Stimulated activated CD4-positive, alpha-beta T cell treated with anti-CD3 and anti-CD28 coated beads, Interleukin-2, amount 100 ng/mL, for 4 hours (primary cell): ENCODE measurements around the gene LTC4S.

Source experiments
- DNase-seq: peaks from one replicate; pipeline ENCODE4 v3.0.0-alpha.2; 2020; ENCODE audit warnings: low read depth

LTC4S gene

DNA sequence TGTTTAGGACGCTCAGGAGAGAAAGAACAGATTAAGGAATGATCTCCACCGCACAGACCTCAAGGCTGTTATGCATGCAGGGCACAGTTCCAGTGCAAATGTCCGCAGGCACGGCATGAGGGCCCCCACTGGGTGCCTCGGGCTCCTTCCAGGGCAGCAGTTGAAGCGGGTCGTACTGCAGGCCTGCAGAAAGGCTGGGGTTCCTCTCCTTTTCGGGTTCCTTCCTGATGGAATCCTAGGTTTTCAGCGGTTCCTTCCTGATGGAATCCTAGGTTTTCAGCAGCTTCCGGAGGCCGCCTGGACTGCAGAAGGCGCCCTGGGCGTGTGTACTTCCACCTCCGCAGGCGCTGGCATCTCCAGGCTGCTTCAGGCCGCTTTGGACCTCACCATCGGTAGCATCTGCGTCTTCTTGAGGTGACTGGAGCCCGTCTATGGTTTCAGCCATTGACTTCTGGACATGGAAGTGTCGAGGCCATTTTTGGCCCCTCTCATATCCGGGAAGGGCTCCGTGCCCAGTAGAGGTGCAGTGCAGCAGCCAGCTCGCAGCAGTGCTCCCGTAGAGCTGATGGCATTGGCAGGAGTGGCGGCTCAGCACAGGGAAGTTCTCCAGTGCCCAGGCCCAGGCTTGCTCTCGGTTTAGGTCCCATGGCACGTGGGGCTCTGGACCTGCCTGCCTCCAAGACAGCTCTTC lies 18.5 kb downstream of the LTC4S start:
- DNase-seq: no peak

GRCh38 chr5:179812997-179813607 lies 19.3 kb downstream of the LTC4S start:
- no peak for DNase-seq

DNA sequence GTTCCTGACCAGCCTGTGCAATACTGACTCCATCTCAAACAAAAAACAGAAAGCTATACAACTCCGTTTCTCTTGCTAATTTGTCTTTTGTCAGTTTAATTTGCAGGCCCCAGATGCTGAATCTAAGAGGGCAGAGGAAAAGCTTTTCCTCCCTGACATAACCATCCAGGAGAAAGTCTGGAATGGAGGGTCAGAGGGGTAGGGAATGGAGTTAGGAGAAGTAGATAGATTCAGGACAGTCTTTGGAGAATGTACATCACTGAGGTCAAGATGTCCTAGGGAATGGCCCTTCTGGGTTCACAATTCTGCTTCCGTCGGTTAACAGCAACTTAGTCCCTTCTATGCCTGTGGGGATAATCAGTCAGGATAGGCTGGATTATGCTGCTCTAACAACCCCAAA lies 20.3 kb downstream of the LTC4S start:
- no peak for DNase-seq

DNA sequence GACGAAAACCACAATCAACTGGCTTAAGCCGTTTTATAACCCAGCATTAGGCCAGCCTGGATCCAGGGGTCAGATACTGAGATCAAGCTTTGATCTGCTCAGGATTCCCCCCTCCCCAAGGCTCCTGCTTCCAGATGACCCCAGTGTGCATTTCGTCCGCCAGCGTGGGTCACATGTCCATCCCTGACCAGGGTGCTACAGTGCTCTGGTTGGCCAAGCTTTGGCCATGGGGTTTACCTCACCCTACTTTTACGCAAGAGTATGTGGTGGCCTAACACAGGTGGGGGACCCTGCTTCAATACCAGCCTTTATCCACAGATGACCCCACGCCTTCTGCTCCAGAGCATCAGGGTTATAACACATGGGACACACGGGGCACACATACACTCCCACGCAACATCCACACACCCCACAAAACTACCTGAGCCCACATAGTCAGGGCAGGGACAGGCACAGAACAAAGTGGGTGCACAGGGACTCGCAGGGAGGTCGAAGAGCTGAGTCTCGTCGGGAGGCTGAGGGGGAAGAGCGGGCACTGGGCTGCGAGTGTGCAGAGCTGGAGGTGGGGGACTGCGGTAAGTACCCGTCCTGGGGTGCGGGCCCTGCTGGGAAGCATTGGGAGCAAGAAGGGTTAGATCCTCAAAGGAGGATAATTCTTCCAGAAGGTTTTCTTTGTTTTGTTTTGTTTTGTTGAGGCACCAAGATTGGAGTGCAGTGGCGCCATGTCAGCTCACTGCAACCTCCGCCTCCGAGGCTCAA lies 21.9 kb downstream of the LTC4S start:
- no peak for DNase-seq

- DNase-seq: no peak
Measured at GRCh38 chr5:179816401-179816795, 22.6 kb downstream of the LTC4S start.

GRCh38 chr5:179816796-179817469 lies 23.1 kb downstream of the LTC4S start:
- DNase-seq: no peak

- DNase-seq: no peak
Measured at GRCh38 chr5:179817470-179817840, 23.7 kb downstream of the LTC4S start.

DNA sequence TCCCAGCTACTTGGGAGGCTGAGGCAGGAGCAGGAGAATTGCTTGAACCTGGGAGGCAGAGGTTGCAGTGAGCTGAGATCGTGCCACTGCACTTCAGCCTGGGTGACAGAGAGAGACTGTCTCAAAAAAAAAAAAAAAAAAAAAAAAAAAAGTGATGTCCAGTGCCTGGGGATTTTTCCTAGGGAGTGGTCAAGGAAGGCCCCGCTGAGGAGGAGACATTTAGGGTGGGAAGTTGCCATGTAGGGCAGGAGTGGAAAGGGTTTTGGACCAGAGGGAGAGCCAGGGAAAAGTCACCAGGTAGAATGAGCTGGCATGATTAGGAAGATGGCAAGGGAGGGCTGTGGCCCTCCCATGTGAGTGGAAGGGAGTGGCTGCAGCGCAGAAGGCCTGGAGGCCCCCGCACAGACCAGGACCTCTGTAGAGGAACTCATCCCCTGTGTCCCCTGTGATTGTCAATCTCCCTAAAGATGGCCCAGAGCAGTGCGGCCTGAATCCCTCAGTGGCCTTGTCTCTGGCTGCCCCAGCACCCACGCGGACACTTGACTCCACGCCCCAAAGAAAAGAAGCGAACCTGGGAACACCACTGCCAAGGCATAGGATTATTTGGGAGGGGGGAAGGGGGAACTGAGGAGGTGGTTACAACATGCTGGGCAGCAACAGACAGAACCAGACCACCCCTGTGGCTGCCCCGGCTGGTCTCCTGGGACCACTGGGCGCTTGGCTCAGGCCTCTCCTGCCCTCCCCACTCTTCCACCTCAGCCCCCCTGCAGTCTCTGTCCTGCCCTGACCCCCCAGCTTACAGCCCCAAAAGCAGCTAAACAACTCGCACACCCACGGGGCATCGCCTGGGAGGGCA lies 24.3 kb downstream of the LTC4S start:
- DNase-seq: no peak

DNA sequence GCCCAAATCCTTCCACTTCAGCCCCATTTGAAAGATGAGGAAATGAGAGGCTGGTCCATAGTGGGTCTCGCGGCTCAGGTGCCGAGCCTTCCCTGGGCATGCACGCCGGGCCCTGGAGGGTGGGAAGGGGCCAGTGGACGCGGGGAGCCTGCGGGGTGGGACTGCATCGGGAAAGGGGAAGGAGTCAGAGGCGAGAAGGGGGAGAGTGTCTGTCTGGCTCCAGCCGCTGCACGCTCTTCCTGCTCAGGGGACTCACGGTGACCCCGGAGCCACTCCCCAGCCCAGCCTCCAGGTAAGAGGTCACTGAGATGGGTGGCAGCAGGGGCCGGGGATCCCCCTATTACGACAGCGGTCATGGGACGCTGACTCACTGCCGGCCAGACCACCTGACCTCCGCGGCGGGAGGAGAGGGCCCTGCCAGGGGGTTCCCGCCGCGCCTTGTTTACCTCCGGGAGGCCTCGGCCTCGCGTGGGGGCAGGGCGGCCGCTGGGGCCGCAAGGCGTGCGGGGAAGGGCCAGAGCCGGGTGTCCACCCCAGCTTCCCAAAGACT lies 25.0 kb downstream of the LTC4S start:
- DNase-seq: peak; percentile 62

DNA sequence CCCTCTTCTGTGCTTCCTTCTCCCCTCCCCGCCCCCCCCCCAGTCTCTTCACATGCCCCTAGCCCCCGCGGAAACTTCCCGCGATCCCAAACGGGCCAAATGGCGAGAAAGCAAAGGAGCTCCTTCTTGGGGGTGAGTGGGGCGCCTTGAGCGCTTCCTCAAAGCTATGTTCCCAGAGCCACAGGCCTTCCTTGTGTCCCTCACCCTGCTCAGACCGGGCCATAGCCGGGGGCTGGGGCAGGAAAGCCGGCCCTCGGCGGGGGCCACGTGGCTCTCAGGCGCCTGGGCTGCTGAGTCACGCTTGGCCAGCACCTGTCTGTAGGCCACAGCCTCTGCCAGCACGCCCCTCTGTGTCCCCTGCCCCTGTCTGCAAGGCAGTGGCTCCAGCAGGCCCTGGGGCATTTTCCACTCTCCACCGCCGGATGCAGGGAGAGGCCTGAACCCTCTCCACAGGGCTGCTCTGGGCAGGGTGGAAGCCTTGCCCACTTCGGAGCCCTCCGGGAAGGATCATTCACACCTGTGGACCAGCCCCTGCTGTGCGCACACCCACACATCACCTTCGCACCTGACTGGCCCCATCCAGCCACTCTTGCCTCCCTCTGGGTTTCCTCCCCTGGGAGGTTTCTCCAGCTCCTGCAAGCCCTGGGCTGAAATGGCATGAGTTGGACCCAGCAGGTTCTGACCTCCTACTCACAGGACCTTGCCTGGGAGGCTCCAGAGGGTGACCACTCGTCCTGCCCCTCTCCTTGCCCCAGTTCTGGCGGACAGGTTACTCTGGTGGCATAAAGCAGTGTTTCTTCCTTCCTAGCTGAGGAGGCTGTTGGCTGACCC lies 25.7 kb downstream of the LTC4S start:
- DNase-seq: peak; percentile 21

DNA sequence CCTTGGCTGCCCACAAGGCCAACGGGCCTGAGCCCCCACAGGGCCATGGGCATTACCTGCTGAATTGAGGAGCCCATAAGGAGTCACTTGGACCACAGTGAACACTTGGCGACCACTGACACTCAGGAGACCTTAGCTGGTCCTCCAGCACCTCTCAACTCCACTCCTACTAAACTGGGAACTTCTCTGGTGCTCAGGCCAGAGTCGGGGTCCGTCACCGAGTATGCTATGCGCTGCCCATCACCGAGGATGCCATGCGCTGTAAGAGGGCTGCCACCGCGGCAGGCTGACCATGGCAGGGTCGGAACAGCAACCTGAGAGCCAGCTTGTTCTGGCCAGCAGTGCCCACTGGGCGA lies 26.3 kb downstream of the LTC4S start:
- no peak for DNase-seq

- DNase-seq: peak; percentile 63
Measured at GRCh38 chr5:179820483-179821297, 26.9 kb downstream of the LTC4S start, which contains the start of gene SQSTM1. SQSTM1 (plus strand) TSS chr5:179820905; CDS start chr5:179820937, 32 bp downstream.

DNA sequence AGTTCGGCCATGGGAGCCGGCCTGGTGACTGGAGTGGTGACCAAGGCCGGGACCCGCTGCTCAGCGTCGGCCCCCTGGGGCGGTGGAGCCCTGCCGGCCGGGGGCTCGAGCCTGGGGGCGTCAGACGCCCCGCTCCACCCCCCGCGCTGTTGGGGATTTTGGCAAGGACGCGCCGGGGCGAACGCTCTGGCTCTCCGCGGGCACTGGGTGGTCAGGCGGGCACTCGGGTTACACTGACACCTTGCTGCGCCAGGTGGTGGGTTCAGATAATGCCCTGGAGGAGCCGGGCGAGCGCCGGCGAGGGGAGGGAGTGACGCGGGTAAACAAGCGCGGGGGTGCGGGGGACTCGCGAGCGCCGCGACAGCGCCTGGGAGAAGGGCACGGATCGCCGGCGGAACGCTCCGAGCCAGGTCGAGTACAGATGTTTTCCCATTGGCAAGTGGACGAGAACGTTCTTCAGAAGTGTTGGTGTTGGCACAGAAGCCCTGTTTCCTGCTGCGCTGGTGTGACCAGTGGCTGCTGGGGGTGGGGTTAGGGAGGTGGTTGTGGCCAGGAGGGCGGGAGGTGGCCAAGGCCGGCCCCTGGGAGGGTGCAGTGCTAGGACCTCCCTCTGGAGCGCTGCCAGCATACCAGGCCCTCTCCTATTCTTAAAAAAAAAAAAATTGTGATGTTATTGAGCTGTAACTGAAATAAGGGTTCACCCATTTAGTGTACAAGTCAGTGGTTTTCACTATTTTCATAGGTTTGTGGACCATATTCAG lies 27.7 kb downstream of the LTC4S start:
- DNase-seq: peak; percentile 60

DNA sequence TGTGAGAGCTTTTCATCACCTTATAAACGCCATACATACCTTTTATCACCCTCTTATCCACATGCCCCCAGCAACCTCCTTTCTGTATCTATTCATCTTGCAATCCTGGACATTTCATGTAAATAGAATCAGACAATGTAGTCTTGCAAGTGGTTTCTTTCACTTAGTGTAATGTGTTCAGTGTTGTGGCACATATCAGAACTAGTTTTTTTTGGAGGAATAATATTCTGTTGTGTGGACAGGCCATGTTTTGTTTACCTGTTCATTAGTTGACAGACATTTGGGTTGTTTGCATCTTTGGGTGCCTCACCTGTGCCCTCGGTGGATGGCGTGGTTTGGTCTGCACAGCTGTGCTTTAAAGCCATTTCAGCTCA lies 28.3 kb downstream of the LTC4S start:
- no peak for DNase-seq

DNA sequence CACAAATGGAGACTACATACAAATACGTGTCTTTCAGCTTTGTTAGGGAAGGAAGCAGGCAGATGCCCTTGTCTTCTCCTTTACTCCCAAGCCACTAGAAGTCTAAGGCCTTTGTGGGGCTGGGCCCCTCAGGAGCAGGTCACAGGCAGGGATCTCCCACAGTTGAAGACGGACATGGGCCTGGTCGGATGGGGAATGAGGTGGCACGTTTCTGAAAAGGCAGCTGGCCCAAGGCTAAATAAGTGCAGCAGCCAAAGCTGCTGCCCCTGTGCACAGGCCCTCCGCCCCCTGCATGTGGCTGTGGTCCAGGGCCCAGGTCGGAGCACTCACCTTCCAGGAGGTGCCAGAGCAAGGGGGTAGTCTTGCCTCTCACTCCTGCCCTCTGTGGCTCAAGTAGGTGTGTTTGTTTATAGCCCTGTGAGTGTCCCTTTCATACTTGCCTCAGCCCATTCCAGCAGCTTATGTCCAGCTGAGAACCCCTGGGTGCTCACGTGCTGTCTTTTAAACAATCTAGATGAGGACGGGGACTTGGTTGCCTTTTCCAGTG lies 28.7 kb downstream of the LTC4S start:
- DNase-seq: no peak

DNA sequence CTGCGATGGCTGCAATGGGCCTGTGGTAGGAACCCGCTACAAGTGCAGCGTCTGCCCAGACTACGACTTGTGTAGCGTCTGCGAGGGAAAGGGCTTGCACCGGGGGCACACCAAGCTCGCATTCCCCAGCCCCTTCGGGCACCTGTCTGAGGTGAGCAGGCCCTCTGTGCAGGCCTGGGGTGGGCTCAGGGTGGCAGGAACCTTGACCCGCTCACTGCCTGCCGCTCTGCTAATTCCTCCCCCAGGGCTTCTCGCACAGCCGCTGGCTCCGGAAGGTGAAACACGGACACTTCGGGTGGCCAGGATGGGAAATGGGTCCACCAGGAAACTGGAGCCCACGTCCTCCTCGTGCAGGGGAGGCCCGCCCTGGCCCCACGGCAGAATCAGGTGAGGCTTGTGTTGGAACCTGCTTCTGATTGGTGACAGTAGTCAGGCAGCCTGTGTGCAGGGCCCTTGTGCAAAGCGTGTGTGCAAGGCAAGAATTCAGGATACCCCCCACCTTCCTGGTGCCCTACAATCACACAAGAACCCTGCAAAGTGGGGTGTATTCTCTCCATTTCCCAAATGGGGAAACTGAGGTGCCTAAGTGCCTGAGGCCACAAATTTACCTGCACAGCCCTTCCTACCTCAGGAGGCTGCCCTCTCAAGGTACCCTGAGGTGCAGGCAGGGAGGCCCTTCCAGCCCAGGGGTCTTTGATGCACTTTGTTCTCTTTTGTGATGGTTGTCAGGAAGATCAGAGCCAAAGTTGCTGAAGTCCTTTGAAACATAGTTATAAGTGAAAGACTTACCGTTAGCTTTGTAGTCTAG lies 30.4 kb downstream of the LTC4S start:
- no peak for DNase-seq

DNA sequence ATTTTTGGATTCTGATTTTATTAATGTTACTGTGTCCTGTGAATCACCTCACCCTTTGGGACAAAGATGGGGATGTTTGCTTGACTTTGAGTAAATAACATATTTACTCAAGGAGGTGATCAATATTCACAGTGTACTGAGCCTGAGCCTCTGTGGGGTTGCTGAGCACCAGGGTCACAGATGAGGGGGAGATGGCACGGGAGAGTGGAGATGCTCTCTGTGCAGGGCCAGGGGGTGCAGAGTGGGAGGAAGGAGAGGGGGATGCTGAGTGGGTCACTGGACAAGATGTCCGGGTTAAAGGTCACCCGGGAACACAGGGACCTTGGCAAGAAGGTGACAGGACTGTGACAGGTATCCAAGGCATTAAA lies 30.9 kb downstream of the LTC4S start:
- no peak for DNase-seq

DNA sequence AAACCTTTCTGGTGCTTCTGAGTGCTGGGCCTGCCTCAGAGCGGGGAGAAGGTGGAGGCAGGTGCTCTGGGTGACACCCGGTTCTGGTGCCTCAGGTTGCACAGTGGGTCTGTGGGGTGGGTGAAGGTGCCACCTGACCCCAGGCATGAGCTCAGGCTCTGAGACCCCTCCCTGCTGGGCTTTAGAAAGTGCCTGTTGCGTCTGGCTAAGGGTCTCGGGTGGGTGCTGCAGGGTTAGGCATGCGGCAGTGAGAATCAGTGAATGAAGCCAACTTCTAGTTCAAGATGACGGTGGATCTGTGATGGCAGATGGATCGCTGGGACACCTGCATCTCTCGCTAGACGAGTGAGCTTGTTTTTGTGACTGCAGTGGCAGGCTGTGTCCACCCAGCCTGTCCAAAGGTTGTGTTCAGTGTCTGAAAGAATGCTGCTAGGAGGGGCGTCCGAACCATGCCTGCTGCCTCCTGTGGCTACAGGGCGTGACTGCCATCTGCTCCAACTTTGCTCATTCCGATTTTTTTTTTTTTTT lies 31.9 kb downstream of the LTC4S start:
- no peak for DNase-seq
